Upper lobe of right lung (tissue), 1 donor: ENCODE measurements around the gene BFSP1. TPM values are rescaled to one million over a fixed set of nuclear protein-coding genes. Genes with fewer than 3 reads are reported as not detected.

Experiments used
- ATAC-seq: fragments of 200-7000 bp; cut with Tn5 transposase; one replicate; pipeline ENCODE4 v1.9.1; 2020; ENCODE audit warnings: mild to moderate bottlenecking, moderate library complexity
- DNase-seq: peaks from one replicate; pipeline ENCODE4 v3.0.0-alpha.2; 2020
- H3K27ac ChIP-seq: fragments of 200-600 bp; one replicate; pipeline ENCODE4 v1.8.0; 2022
- H3K27me3 ChIP-seq: fragments of 200-600 bp; one replicate; pipeline ENCODE4 v1.8.0; 2022; ENCODE audit warnings: mild to moderate bottlenecking
- H3K36me3 ChIP-seq: fragments of 200-600 bp; one replicate; pipeline ENCODE4 v1.8.0; 2022
- H3K4me1 ChIP-seq: fragments of 200-600 bp; one replicate; pipeline ENCODE4 v1.8.0; 2022
- H3K4me3 ChIP-seq: fragments of 200-600 bp; one replicate; pipeline ENCODE4 v1.8.0; 2022; ENCODE audit warnings: mild to moderate bottlenecking
- H3K9me3 ChIP-seq: fragments of 200-600 bp; one replicate; pipeline ENCODE4 v1.8.0; 2022
- intact Hi-C: fragments of 100-400 bp; cut with DNase I; formaldehyde crosslinking; loops from one replicate; pipeline ENCODE4 v1.11.0; 2022
- total RNA-seq: library from RNA; stranded (reverse); fragmentation: NEBNext Ultra II Directional; extraction: Animal tissue kit (Norgen Biotek cat#: 25700); gene quantifications from one replicate; pipeline ENCODE4 v1.2.1, GENCODE V29; 2021
- TF ChIP-seq, protein P1 (sequence below): fragments of 200-600 bp; IDR thresholded peaks from one replicate; pipeline ENCODE4 v1.8.0; 2022; ENCODE audit warnings: antibody characterized with exemption
- donor health status: DM: no; HTN: yes; CAD: no; lungs with severe emphysema.

Gene BFSP1
- total RNA-seq, 1 donor from 2014 or later = 2.7 TPM

DNA sequence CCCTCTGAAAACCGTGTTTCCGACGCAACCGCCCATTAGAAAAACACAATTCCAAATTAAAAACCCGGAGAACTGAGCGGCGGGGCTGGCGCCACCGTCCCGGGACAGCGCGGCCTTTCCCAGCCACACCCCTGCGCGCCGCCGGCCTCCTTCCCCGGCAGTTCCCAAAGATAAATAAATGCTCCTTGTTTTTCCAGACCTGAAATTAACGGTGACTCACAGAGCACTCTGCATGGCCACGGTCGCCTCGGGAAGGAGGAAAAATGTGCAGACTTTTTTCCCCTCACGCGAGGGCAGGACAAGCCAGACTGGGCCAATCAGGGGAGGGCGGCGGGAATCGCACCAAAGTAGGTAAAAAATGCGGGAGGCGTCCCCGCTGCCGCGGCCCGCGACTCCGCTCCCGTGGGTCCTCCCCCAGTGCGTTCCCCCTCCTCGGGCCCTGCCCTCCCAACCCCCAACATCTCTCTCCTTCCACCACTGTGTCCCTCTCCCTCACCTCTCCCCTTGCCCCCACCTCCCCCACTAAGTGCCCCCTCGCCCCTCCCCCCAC, 37.9 kb upstream of the BFSP1 start:
- Histone ChIP-seq H3K27me3 (no peaks in the 10 kb centered on the region), H3K4me3 (peak overlapping the region; percentile 93), H3K36me3 (peaks cover 5% of the 10 kb centered on the region), H3K9me3 (no peaks in the 10 kb centered on the region), H3K27ac (peak overlapping the region; percentile 100), H3K4me1 (peaks cover 21% of the 10 kb centered on the region)
- intact Hi-C loops = no loop called here
- DNase-seq (peak; percentile 90), ATAC-seq (peak; percentile 75)
- TF ChIP-seq, protein P1, sequence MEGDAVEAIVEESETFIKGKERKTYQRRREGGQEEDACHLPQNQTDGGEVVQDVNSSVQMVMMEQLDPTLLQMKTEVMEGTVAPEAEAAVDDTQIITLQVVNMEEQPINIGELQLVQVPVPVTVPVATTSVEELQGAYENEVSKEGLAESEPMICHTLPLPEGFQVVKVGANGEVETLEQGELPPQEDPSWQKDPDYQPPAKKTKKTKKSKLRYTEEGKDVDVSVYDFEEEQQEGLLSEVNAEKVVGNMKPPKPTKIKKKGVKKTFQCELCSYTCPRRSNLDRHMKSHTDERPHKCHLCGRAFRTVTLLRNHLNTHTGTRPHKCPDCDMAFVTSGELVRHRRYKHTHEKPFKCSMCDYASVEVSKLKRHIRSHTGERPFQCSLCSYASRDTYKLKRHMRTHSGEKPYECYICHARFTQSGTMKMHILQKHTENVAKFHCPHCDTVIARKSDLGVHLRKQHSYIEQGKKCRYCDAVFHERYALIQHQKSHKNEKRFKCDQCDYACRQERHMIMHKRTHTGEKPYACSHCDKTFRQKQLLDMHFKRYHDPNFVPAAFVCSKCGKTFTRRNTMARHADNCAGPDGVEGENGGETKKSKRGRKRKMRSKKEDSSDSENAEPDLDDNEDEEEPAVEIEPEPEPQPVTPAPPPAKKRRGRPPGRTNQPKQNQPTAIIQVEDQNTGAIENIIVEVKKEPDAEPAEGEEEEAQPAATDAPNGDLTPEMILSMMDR = no peak

DNA sequence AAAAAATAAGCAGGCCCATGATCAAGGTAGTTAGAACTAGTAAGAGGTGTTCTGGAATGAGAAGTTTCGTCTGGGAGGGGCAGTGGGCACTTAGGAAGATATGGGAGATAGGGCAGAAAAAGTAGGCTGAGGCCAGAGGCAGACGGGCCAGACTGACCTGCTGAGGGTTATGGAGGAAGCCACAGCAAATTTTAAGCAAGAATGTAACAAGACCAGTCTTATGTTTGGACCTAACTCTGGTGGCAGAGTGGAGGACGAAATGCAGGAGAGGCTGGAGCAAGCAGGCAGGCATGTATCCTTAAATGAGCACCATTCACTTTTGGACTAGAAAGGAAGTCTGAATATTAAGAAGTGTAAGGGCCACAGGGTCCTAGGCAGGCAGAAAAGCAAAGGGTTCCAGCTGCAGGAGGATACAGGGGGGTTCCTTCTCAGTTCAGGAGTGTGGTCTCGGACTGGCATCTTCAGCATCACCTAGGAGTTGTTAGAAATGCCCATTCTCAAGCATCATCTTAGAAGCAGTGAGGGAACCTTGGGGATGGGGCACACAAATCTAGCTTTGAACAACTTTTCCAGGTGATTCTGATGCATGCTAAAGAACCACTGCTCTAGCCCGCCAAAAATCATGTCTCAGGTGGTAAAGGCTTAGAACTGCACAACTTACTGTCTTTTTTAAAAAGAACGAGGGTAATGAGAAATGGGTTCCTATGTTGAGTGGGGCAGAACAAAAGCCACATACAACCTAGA, 37.0 kb upstream of the BFSP1 start:
- no peak for DNase-seq
- intact Hi-C loops = no loop called here
- H3K4me3 ChIP-seq = peak overlapping the region; percentile 93
- no peaks in the 10 kb centered on the region for H3K27me3 ChIP-seq
- H3K27ac ChIP-seq = peak overlapping the region; percentile 100
- H3K36me3 ChIP-seq = no peaks in the 10 kb centered on the region
- H3K9me3 ChIP-seq = no peaks in the 10 kb centered on the region
- TF ChIP-seq, protein P1 = no peak
- peaks cover 20% of the 10 kb centered on the region for H3K4me1 ChIP-seq
- ATAC-seq = no peak

DNA sequence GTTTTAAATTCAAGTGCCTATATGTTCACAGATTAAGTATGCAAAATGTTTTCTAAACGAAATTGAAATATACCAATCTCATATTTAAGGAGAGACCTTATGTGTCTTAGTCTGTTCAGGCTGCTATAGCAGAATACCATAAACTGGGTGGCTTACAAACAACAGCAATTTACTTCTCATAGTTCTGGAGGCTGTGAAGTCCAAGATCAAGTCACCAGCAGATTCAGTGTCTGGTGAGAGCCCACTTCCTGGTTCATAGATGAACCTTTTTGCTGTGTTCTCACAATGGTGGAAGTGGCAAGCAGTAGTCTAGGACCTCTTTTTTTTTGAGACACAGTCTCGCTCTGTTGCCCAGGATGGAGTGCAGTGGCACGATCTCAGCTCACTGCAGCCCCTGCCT, 35.2 kb upstream of the BFSP1 start:
- DNase-seq = no peak
- no peaks in the 10 kb centered on the region for H3K9me3 ChIP-seq
- H3K4me3 ChIP-seq = no peak overlapping the region
- ATAC-seq = no peak
- peaks cover 9% of the 10 kb centered on the region for H3K4me1 ChIP-seq
- no peaks in the 10 kb centered on the region for H3K27me3 ChIP-seq
- intact Hi-C loops = no loop called here
- peak overlapping the region; percentile 18 for H3K27ac ChIP-seq
- TF ChIP-seq, protein P1 = no peak
- no peaks in the 10 kb centered on the region for H3K36me3 ChIP-seq

DNA sequence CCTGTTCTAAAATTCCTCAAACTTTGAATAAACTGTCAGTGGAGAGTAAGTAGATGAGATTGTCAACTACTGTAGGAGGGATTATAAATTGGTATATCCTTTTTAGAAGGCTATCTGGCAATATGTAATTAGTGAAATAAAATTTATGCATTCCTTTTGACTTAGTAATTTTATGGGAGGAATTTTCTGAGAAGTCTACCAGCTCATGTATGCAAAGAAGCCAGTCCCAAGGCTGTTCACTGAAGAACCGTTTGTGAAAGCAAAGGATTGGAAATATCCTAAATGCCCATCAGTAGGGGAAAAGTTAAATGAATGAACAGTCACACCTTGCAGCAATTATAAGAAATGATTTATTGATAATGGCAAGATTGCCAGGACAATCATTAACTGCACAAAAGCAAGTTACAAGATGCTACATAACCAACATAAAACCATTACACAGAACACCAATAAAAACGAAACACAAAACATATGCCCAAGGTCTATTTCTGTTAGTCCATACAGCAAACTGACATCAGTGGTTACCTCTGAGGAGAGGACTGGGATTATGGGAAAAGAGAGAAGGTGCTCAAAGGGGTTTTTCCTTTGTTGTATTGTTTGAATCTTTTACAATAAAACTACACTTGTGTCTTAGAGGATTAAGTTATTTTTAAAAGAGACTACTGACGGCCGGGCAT, 34.1 kb upstream of the BFSP1 start:
- H3K9me3 ChIP-seq = no peaks in the 10 kb centered on the region
- H3K36me3 ChIP-seq = no peaks in the 10 kb centered on the region
- no peak for DNase-seq
- peaks cover 9% of the 10 kb centered on the region for H3K4me1 ChIP-seq
- TF ChIP-seq, protein P1 = no peak
- intact Hi-C loops = no loop called here
- no peaks in the 10 kb centered on the region for H3K27me3 ChIP-seq
- H3K27ac ChIP-seq = no peak overlapping the region
- ATAC-seq = no peak
- no peak overlapping the region for H3K4me3 ChIP-seq

DNA sequence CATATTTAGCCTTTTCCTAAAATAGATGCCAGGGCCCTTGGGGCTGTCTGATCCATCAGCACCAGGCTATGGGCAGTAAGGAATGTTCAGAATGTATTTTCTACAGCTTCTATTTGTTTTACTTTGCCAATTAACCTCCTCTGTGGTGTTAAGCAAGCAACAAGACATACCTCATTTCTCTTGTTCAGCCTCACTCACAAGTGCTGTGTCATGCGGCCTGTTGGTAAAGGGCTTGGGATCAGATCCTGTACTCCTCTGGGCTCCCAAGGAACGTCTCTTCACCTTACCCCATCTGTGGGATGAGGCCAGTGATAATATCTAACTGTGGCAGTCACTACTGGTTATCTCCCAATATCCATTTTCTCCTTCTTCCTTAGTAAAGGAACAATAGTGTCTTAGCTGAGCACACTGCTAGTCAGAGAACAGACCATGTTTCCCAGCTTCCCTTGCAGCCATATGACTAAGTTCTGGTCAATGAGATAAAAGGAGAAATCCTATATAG, 31.7 kb upstream of the BFSP1 start:
- ATAC-seq = peak; percentile 84
- H3K4me1 ChIP-seq = peaks cover 20% of the 10 kb centered on the region
- intact Hi-C loops = no loop called here
- no peak overlapping the region for H3K4me3 ChIP-seq
- no peaks in the 10 kb centered on the region for H3K9me3 ChIP-seq
- TF ChIP-seq, protein P1 = no peak
- no peaks in the 10 kb centered on the region for H3K27me3 ChIP-seq
- no peaks in the 10 kb centered on the region for H3K36me3 ChIP-seq
- H3K27ac ChIP-seq = peak overlapping the region; percentile 56
- no peak for DNase-seq
